ENCODE results near the gene DEPDC4.
A peak's percentile ranks its signal among the peaks of the same experiment; 100 is the strongest.
"Not testable (repeated sequence)": the region's sequence is repeated elsewhere in the genome, so short reads cannot be mapped to it uniquely, and the experiment has no call there.

Gene DEPDC4

GRCh38 chr12:100266835-100267602, at the start of gene DEPDC4, which contains the start of gene SCYL2:
Gene DEPDC4 (minus strand): TSS chr12:100267079. CDS start chr12:100267076, 3 bp downstream.
Gene SCYL2 (plus strand): TSS chr12:100267177. CDS start chr12:100282971, 15,794 bp downstream.
- DNase-seq = peak; percentile 93

- no peak for DNase-seq
Observed at GRCh38 chr12:100311317-100311716, 44.4 kb upstream of the DEPDC4 start.

DNA sequence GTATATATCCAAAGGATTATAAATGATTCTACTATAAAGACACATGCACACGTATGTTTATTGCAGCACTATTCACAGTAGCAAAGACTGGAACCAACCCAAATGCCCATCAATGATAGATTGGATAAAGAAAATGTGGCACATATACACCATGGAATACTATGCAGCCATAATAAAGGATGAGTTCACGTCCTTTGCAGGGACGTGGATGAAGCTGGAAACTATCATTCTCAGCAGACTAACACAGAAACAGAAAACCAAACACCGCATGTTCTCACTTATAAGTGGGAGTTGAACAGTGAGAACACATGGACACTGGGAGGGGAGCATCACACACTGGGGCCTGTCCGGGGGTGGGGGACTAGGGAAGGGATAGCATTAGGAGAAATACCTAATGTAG, 41.3 kb upstream of the DEPDC4 start:
- DNase-seq = not testable (repeated sequence)

GRCh38 chr12:100304334-100304733, 37.5 kb upstream of the DEPDC4 start:
- DNase-seq = not testable (repeated sequence)

GRCh38 chr12:100303831-100304230, 37.0 kb upstream of the DEPDC4 start:
- no peak for DNase-seq

DNA sequence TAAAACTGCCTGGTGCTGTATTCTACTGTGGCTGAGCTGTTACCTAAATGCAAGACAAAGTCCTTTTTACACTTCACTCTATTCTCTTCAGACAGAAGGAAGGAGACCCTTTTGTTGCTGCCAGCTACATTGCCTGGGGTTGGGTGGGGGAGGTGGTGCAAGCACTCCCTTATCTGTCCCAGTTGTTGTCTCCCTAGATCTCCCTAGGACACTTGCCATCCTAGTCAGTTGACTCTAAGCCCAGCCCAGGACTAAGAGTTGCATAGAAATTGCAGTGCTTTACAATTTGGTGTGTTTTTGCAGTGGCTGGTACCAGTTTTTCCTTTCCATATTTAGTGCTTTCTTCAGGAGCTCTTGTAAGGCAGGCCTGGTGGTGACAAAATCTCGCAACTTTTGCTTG, 35.2 kb upstream of the DEPDC4 start:
- no peak for DNase-seq

GRCh38 chr12:100295764-100296555, 29.1 kb upstream of the DEPDC4 start:
- DNase-seq = no peak

GRCh38 chr12:100294366-100294765, 27.5 kb upstream of the DEPDC4 start:
- not testable (repeated sequence) for DNase-seq

GRCh38 chr12:100293017-100293416, 26.1 kb upstream of the DEPDC4 start:
- DNase-seq = no peak

DNA sequence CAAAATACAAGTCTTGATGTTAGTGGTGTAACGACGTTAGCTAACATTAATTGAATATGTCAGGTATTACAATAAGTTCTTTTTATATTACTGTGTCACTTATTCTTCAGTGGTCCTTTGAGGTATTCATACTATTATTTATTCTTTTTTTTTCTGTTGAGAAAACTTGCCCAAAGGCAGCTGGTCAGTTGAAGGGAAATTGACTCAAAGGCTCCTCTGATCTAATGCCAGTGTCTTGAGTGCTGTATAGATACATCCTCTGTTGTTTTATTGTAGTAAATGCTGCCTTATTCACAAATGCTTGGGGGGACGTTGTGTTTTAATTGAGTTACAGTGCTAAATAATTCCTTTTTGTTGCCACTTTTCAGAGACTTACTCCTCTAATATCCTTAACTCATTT, 23.1 kb upstream of the DEPDC4 start:
- DNase-seq = no peak

GRCh38 chr12:100289038-100289437, 22.2 kb upstream of the DEPDC4 start:
- DNase-seq = no peak

GRCh38 chr12:100284556-100284955, 17.7 kb upstream of the DEPDC4 start:
- not testable (repeated sequence) for DNase-seq

- DNase-seq = no peak
Observed at GRCh38 chr12:100279607-100280244, 12.8 kb upstream of the DEPDC4 start.

- no peak for DNase-seq
Observed at GRCh38 chr12:100279159-100279558, 12.3 kb upstream of the DEPDC4 start.

DNA sequence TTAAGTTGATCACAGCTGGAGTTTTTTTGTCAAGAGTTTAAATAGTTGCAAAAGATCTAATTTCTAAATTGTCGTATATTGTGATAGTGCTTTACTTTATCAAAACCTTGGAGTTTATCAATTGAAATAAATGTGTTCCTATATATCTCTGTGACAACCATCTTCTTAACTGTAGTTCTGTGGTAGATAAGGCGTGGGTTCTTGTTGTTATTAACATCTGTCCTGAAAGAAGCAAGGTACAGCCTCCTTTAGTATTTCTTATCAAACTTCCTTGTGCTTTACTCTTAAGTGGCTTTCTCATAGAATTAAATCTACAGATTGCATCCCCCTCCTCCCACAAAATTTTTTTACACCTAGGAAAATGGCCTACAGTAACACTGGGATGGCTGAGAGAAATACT, 7.4 kb upstream of the DEPDC4 start:
- no peak for DNase-seq

- no peak for DNase-seq
Observed at GRCh38 chr12:100273782-100274181, 6.9 kb upstream of the DEPDC4 start.

- DNase-seq = no peak
Observed at GRCh38 chr12:100268835-100269564, 2.1 kb upstream of the DEPDC4 start.

GRCh38 chr12:100267603-100268281, 863 bp upstream of the DEPDC4 start:
- DNase-seq = no peak

GRCh38 chr12:100266585-100266834, 369 bp downstream of the DEPDC4 start:
- no peak for DNase-seq

- DNase-seq = no peak
Observed at GRCh38 chr12:100265732-100266584, 921 bp downstream of the DEPDC4 start.

- not testable (repeated sequence) for DNase-seq
Observed at GRCh38 chr12:100265107-100265506, 1.8 kb downstream of the DEPDC4 start.

DNA sequence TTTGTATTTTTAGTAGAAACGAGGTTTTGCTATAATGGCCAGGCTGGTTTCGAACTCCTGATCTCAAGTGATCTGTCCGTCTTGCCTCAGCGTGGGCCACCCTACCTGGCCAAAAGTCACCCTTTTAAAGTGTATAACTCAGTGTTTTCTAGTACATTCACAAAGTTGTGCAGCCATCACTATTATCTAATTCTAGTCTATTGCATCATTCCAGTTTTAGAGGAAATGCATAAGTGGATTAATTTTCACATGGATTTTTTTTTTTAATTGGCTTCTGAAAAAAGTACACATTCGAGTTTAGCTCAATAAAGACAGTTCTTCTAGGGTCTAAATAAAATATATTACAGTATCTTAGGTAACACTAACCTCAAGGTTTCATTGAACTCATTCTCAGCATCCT, 3.7 kb downstream of the DEPDC4 start:
- no peak for DNase-seq

Data from GF-D8 (cell line).